Hepatic stellate cell (primary cell): Measurements from ENCODE around the gene CNST.
A peak's percentile ranks its signal among the peaks of the same experiment; 100 is the strongest.
"Not testable (repeated sequence)": the region's sequence is repeated elsewhere in the genome, so short reads cannot be mapped to it uniquely, and the experiment has no call there.

Source experiments
- DNase-seq: peaks from one replicate; pipeline ENCODE4 v3.0.0; 2011; ENCODE audit warnings: low spot score

The CNST gene

GRCh38 chr1:246558041-246558440, 8.2 kb upstream of the CNST start:
- DNase-seq, result no peak

GRCh38 chr1:246559310-246559709, 6.9 kb upstream of the CNST start:
- DNase-seq, result no peak

- DNase-seq, result not testable (repeated sequence)
These were observed 5.4 kb upstream of the CNST start for GRCh38 chr1:246560833-246561232.

DNA sequence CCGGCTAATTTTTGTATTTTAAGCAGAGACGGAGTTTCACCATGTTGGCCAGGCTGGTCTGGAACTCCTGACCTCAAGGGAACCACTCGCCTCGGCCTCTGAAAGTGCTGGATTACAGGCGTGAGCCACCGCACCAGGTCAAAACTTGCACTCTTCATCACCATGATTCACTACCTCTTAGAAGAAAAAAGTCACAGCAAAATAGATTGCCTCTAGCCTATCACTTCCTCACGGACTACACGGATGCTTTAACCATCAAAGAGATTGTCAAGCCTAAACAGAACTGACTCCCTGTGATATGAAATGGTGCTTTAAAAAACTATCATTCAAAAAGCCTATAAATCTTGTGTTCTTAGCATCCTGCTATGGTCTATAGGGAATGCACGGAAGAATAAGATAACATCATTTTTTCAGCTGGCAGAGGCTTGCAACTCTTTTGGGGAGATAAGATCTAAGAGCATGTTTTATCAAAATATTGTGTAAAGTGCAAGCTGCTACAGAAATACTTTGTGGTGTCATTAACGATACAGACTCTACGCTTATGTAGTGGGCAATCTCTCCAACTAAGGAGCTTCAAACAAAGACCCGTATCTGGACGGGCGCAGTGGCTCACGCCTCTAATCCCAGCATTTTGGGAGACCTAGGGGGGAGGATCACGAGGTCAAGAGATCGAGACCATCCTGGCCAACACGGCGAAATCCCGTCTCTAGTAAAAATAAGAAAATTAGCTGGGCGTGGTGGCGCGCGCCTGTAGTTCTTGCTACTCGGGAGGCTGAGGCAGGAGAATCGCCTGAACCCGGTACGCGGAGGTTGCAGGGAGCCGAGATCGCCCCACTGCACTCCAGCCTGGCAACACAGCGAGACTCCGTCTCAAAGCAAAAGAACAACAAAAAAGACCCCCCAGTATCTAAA, 1.2 kb upstream of the CNST start:
- DNase-seq, result no peak

DNA sequence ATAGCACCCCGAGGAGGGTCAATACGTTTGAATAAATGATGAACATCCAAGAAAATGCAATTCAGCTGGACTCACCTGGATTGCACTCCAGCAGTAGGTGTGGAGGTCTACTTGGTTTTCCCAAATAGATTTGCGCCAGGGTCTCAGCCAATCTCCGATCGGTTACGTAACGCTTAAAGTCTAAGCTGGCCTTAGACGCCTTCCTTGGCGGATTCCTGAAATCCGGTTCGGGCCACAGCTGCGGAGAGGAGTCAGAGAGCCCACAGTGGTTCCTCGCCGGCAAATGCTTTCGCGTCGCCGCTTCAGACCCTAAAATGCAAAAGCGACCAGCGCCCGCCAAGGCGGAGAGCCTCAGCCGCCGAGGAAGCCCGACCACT, 517 bp upstream of the CNST start:
- peak; percentile 32 for DNase-seq

GRCh38 chr1:246566813-246567645, 773 bp downstream of the CNST start:
- peak; percentile 63 for DNase-seq

DNA sequence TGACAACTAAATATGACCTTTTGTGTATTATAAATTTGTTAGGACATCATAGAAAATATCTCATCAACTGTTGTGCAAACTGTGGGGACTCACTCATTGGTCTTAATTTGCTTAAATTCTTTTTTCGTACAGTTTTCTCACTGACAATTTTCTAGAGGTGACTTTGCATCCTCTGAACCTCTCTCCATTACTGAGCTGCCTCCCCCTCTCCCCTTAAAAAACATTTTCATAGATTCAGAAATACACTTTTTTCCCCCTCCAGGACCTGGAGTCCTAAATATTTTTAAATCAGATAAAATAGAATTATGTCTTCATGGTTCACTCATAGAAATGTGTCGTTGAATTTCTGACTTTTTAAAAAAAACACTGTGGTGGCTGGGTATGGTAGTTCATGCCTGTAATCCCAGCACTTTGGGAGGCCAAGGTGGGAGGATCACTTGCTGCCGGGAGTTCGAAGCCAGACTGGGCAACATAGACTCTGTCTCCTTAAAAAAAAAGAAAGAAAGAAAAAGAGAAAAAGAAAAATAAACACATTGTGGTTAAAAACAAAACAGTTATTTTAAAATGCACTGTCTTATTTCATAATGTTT, 1.5 kb downstream of the CNST start:
- no peak for DNase-seq

GRCh38 chr1:246569248-246570238, 3.3 kb downstream of the CNST start:
- DNase-seq, result no peak

DNA sequence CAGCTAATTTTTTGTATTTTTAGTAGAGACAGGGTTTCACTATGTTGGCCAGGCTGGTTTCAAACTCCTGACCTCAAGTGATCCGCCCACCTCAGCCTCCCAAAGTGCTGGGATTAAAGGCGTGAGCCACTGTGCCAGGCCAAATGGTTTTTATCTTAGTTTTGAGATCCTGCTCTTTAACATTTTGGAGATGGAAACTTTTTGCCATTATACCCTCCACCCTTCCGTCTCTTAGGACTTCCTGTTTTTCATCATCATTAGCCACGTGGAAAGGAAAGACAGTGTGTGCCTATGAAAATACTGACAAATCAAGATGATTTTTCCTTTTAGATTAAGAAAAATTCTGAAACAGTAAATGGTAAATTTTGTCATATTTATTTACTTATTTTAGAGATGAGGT, 5.1 kb downstream of the CNST start:
- DNase-seq, result not testable (repeated sequence)

DNA sequence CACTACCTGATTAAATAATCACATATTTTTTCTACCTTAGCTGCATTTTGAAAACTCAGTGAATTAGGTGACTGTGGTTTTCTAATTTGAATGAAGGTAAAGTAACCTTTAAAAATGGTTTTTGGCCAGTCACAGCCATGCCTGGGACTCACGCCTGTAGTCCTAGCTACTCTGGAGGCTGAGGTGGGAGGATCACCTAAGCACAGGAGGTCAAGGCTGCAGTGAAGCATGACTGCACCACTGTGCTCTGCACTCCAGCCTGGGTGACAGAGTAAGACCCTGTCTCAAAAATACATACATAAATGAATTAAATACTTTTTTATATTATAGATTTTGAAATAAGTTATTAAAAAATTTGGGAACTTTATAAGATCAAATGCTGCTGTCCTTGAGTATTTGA, 5.7 kb downstream of the CNST start:
- DNase-seq, result no peak

GRCh38 chr1:246572785-246573184, 6.5 kb downstream of the CNST start:
- DNase-seq, result no peak

- DNase-seq, result no peak
These were observed 7.2 kb downstream of the CNST start for GRCh38 chr1:246573491-246573890.

GRCh38 chr1:246576709-246577032, 10.4 kb downstream of the CNST start:
- no peak for DNase-seq

DNA sequence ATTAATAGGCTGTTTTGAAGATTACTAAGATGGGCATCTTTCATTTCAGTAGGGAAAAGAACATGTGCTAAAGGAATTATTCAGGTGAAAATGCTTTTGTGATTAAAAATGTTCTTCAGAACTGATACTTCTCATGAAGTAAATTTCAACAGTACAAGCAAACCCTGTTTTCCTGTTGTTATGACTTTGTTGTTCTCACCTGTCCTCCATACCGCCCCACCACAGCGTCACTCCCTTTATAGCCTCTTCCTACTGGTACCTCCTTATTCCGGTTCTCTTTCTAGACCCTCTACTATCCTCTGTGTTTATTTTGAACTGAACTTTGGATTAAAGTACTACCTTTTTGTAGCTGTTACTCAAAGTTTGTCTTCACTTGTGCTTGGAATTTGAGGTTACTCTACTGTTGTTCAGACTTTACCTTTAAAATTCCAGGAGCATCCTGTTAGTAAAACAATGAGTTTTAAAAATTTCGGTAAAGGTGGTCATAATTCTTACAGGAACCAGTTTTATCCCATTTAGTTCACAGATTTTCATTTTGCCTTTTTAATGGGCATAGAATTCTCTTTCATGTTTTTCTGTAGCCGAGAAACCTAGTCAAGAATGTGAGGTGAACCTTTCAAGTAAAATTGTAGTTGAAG, 10.9 kb downstream of the CNST start:
- DNase-seq, result no peak

- DNase-seq, result no peak
These were observed 11.5 kb downstream of the CNST start for GRCh38 chr1:246577720-246578106.

DNA sequence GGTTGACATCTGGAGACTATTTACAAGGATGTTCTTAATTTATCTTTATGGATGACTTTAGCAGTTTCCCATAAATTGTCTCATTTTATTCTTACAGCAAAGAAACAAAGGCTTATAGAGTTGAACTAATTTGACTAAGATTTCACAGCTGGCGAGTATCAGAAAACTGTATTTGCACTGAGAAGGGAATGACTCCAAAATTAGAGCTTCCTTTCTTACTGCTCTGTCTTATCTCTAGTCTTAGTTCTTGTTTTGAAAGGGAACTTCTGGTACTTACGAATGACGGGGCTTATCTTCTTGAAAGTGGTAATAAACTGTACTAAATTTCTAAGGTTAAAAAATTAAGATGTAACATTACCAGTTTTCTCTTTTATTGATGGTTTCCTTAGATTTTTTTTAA, 13.6 kb downstream of the CNST start:
- no peak for DNase-seq

GRCh38 chr1:246580497-246581370, 14.5 kb downstream of the CNST start:
- DNase-seq, result no peak

GRCh38 chr1:246582301-246583055, 16.2 kb downstream of the CNST start:
- no peak for DNase-seq

GRCh38 chr1:246583056-246583440, 16.8 kb downstream of the CNST start:
- DNase-seq, result no peak
